Cortex of kidney (tissue), 1 donor: ENCODE results near the gene FGF14.
"Not testable (repeated sequence)": the region's sequence is repeated elsewhere in the genome, so short reads cannot be mapped to it uniquely, and the experiment has no call there.

Experiments used
- DNase-seq: peaks from one replicate; lab custom pipeline; 2025; lab: John Stamatoyannopoulos, UW

FGF14 gene

DNA sequence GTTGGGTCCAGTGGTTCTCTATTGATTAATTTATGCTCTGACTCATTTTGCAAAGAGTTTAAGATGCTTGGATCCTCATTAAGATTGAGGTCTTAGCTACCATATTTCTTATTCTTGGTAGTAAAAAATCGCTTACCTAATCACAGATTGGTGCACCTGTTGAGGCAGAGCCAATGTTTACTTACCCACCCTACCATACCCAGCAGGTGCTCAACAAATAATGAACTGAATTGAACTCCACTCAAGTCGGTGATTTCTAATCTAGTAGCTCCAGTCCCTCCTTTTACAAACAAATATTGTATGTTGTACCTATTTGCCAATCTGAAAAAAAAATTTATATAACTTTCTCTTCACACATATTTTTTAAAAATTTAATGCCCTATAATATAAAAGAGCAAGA is 361.0 kb downstream of the FGF14 start:
- DNase-seq, result no peak

- DNase-seq, result no peak
Measured at GRCh38 chr13:102039264-102039663, 362.6 kb downstream of the FGF14 start.

GRCh38 chr13:102038787-102039186 is 363.1 kb downstream of the FGF14 start:
- DNase-seq, result no peak

DNA sequence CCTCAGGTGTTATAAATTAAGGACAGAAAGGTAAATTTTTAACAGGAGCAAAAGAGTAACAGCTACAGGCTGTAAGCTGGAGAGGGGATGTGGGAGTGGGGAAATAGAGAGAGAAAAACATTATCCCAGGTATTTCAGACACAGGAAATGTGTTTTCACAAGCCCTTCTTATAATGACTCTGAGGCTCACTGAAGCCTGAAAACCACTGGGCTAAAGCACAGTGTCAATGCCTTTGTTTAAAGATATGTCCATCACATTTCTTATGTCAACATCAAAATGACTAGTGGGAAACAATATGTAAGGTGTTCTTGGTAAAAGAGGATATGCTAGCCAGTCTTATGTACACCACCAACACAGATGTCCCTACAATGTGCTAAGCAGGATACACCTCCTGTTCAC is 365.9 kb downstream of the FGF14 start:
- no peak for DNase-seq

GRCh38 chr13:102033857-102034331 is 368.0 kb downstream of the FGF14 start:
- no peak for DNase-seq

DNA sequence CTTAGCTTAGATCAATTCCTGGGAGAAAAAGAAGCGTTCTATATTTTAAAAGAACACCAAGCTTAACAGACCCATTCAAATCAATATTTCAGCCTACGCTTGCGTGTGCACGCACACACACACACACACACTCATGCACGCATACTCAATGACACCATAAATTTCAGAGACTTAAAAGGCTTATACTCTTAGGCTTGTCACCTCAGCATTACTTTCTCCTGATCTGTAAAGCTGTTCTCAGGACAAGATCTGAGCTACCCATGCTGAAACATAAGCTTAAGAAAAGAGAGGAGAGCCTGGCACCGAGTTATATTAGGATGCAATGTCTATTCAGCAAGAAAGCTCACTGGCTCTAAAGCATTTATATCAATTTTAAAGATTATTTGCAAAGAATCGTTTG is 368.5 kb downstream of the FGF14 start:
- no peak for DNase-seq

DNA sequence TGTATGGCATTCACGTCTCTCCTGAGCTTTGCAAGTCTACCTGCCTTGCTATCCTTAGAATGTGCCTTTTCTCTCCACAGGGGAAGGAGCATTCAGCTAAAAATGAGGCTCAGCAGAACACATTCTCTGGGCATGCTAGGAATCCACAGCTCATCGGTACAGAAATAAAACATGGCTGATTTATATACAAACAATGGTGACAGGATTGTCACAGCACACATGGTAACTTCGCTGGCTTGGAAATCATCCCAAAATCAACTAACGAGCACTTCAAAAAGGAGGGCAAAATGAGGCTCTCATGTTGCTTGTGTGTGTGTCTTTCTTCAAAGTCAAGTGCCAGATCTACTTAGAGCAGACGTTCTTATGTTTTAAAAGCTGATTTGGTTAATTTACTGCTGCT is 373.0 kb downstream of the FGF14 start:
- DNase-seq, result no peak

DNA sequence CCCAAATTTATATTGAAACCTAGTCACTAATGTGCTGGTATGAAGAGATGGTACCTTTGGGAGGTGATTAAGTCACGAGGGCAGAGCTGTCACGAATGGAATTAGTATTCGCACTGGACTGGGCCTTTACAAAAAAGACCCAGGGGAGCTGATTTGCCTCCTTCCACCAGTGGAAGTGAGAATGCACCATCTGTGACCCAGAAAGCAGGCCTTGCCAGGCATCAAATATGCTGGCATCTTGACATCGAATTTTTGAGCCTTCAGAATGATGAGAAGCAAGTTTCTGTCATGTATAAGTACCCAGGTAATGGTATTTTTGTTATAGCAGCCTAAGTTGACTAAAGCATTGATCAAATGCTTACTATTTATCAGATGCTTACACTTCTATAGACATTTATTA is 373.6 kb downstream of the FGF14 start:
- no peak for DNase-seq

DNA sequence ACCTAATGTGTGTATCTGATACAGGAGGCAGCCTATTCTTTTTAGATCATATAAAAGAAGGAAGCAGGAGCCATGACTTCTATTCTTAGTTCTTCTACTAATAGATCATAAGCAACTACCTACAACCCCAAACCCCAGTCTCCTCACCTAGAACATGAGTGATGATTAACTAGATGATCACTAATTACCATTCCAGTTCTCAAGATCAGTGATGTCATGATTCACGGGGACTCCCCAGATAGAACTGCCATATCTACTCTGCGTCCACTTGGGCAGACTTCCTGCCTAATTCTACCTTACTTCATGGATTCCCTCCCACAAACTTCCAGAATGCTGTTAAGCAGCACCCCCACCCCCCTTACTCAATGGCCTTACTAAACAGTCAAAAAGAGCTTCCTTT is 380.1 kb downstream of the FGF14 start:
- no peak for DNase-seq

DNA sequence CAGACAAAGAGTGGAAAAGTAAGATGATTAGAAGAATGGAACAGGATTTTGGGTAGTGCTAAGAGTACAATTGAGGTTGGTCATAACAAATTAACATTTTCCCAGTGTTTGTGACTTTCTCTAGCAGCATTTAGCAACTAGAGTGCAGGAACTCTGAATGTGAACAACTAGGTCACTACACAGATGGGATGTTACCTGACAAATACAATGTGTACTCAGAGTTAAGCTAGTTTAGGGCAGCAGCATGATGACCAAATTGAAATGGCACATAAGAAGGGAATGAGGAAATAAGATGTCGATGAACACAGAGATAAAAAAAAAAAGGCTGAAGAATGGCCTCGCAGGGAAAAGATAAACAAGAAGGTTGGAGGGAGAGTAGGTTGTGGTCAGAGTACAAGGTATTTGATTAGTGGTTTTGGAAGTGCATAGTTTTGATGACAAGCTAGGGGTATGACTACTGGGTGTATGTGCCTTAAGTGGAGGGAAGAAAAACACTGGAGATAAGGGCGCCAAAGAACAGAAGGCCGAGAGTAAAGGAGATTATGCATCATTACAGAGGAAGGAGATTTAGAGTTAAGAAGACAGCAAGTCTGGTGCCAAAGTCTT is 381.1 kb downstream of the FGF14 start:
- no peak for DNase-seq

DNA sequence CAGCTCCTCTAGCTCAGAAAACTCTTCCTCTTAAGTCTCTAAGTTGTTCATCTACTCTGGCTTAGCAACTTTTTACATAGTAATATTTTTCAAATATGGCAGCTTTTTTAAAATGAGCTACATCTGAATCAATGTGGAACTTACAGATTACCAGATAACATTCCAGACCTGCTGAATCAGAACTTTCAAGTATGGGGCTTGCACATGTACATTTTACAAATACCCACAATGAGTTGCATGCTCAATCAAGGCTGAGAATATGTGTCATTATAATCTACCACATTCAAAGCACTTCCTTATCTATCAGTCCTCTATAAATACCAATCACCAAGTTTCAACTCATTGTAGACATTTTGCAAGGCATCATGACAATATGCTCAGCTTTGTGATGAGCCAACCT is 383.1 kb downstream of the FGF14 start:
- no peak for DNase-seq

GRCh38 chr13:102017248-102017647 is 384.6 kb downstream of the FGF14 start:
- DNase-seq, result no peak

GRCh38 chr13:102012299-102013293 is 389.3 kb downstream of the FGF14 start:
- DNase-seq, result no peak

- not testable (repeated sequence) for DNase-seq
Measured at GRCh38 chr13:102011455-102011854, 390.4 kb downstream of the FGF14 start.

DNA sequence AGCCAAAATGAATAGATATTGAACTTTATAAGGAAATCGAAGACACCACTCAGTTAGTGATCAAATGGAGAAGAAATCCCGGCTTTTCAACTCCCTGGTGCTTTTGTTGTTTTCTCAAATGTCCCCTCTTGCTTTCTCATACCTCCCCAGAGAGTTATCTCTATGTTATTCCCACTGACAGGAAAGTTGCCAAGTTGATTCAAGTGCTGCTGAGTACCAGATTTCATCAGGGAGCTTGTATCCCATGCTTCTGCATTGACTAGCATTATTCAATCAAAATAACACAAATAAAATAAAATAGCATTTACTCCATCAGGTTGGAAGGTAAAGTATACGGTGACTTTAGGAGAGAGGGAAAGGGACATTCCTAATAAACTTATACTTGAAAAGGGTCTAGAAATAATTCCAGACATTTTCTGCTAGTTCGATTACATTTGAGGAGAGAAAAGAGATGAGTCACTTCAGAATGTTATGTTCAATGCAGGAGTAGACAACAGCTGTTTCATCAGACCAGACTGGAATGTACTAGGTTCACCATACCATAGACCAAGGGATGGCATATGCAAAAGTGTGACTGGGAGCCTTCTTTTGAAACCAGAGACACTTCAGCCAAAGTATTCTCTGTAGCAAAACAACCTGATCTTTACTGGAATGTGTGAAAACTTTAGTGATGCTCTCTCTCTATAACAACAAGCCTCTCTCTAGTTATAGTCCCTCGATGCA is 397.8 kb downstream of the FGF14 start:
- no peak for DNase-seq

DNA sequence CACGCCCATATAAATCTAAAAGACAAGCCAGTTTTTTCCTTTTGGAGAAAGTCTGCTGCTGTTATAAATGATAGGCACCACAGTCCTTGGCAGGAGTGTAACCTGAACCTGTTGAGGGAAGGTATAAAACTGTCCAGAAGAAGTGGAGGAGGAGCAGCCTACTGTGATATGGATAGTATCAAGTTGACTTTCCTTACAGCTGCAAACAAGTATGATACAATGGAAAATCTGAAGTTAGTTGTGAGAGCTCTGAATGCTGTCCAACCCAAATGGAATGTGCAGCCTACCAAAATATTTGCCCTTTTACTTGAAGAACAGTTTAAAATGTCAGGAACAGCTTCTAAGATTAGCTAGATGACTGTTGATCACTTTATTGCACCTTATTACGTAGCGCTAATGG is 399.6 kb downstream of the FGF14 start:
- DNase-seq, result no peak

GRCh38 chr13:102000764-102001163 is 401.1 kb downstream of the FGF14 start:
- DNase-seq, result no peak

- no peak for DNase-seq
Measured at GRCh38 chr13:101998129-101998528, 403.7 kb downstream of the FGF14 start.

DNA sequence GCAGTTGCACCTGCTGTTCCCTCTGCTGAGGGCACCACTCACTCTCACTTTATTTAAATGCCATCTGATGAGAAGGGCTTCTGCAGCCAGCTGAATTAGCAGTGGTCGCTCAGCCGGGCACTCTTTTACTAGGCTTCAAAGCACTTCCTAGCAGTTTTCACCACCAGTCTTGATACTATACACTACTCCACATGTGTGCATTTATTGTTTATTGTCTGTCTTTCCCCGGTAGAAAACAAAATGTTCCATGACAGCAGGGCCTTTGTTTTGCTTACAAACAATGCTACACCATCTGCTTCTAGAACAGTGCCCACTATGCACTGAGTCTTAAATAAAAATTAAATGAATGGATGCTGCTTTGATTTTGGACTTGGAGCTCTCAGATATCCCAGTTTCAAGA is 404.9 kb downstream of the FGF14 start:
- DNase-seq, result no peak

DNA sequence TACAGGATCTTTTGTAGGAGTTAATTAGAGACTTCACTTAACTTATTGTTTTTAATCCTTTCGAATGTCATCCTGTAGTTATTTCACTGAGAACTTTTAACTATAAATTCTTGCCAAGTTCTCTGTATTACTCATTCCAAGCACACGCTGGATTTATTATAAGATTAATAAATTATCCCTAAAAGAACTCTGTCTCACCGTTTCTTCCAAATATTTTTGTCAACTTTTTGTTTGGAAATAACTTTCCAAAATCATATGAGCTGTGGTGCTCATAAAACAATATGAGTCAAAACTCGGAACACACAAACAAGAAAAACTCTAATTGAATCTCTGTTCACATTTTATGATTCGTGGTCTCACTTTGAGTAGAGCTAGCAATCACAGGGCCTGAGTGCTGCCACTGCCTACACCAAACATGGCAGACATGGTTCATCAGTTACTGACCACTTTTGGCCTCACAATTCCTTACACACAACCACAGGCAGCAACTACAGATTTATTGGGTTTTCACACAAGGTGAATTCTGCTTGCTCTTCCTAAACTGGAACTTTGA is 412.0 kb downstream of the FGF14 start:
- no peak for DNase-seq

- DNase-seq, result no peak
Measured at GRCh38 chr13:101988140-101988539, 413.7 kb downstream of the FGF14 start.

- DNase-seq, result no peak
Measured at GRCh38 chr13:101986316-101986715, 415.5 kb downstream of the FGF14 start.
